ENCODE data around the gene SPC25. TPM values are rescaled to one million over a fixed set of nuclear protein-coding genes. Genes with fewer than 3 reads are reported as not detected.
A peak's percentile ranks its signal among the peaks of the same experiment; 100 is the strongest.

The SPC25 gene
- total RNA-seq, 1 donor from 2014 or later = 0.38 TPM

GRCh38 chr2:168916331-168916675, 26.1 kb upstream of the SPC25 start:
- DNase-seq (no peak), ATAC-seq (no peak)
- Histone ChIP-seq H3K4me3 (no peak overlapping the region), H3K4me1 (peaks cover 3% of the 10 kb centered on the region), H3K9me3 (no peaks in the 10 kb centered on the region), H3K27me3 (peaks cover 4% of the 10 kb centered on the region), H3K36me3 (no peaks in the 10 kb centered on the region), H3K27ac (no peak overlapping the region)
- no peak for TF ChIP-seq CTCF (IDR thresholded peaks at IDR 0.05)
- intact Hi-C loops (cut with DNase I) = no loop called here

GRCh38 chr2:168915441-168916330, 25.5 kb upstream of the SPC25 start:
- Histone ChIP-seq H3K9me3 (no peaks in the 10 kb centered on the region), H3K4me1 (peaks cover 3% of the 10 kb centered on the region), H3K27ac (no peak overlapping the region), H3K4me3 (no peak overlapping the region), H3K36me3 (no peaks in the 10 kb centered on the region), H3K27me3 (peaks cover 4% of the 10 kb centered on the region)
- no peak for ATAC-seq
- intact Hi-C loops (cut with DNase I) = no loop called here
- DNase-seq = no peak
- TF ChIP-seq CTCF (IDR thresholded peaks at IDR 0.05) = no peak

DNA sequence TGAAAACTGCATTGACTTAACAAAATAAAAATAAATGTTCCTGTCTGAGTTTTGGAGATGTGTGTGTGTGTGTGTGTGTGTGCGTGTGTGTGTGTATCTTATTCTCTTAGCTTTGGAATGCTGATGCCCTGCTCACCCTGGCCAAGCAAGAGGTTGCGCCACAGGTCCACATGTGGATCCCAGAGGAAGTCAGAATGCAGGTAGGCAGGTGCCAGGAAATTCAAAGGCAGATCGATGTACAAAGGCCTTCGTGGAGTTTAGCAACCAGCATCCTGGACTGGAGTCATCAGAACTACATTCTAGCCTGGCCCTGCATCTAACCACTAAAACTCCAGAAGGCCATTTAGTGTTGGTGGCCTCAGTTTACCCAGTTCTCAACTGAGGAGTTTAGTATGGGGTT, 23.3 kb upstream of the SPC25 start:
- intact Hi-C loops (cut with DNase I) = no loop called here

GRCh38 chr2:168912901-168913369, 22.7 kb upstream of the SPC25 start:
- H3K27ac ChIP-seq = no peak overlapping the region

More for the DNA sequence above, 23.3 kb upstream of the SPC25 start:
- ATAC-seq (no peak), DNase-seq (no peak)
- no peaks in the 10 kb centered on the region for H3K9me3 ChIP-seq
- no peaks in the 10 kb centered on the region for H3K36me3 ChIP-seq
- no peak overlapping the region for H3K27ac ChIP-seq
- TF ChIP-seq CTCF (IDR thresholded peaks at IDR 0.05) = no peak
- peaks cover 4% of the 10 kb centered on the region for H3K27me3 ChIP-seq
- H3K4me1 ChIP-seq = peaks cover 3% of the 10 kb centered on the region
- H3K4me3 ChIP-seq = no peak overlapping the region

DNA sequence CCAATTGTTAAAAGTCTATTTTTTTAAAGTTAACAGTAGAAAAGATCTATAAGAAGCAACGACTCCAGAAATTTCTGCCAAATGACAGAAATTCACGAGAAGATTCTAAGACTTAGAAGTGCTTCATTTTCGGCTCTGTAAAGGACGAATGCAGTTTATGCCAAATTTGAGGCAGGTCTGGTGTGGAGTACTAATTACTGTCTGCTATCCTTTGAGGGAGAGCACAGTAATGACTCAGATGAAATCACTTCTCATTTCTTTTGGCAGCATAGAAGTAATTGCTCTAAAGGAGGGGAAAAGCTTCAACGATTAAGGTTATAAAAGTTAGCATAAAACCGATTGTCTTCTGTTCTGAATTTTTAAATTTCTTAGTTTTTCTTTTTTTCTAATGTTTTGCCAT, 22.2 kb upstream of the SPC25 start:
- no peak for TF ChIP-seq CTCF (IDR thresholded peaks at IDR 0.05)
- Histone ChIP-seq H3K36me3 (no peaks in the 10 kb centered on the region), H3K9me3 (no peaks in the 10 kb centered on the region), H3K4me1 (peaks cover 3% of the 10 kb centered on the region), H3K4me3 (no peak overlapping the region), H3K27me3 (peaks cover 4% of the 10 kb centered on the region), H3K27ac (no peak overlapping the region)
- ATAC-seq (no peak), DNase-seq (no peak)
- intact Hi-C loops (cut with DNase I) = no loop called here

More at GRCh38 chr2:168912901-168913369, 22.7 kb upstream of the SPC25 start:
- intact Hi-C loops (cut with DNase I) = no loop called here
- H3K27me3 ChIP-seq = peaks cover 4% of the 10 kb centered on the region
- DNase-seq (no peak), ATAC-seq (peak; percentile 37)
- H3K36me3 ChIP-seq = no peaks in the 10 kb centered on the region
- H3K4me1 ChIP-seq = peaks cover 3% of the 10 kb centered on the region
- no peak overlapping the region for H3K4me3 ChIP-seq
- TF ChIP-seq CTCF (IDR thresholded peaks at IDR 0.05) = no peak
- no peaks in the 10 kb centered on the region for H3K9me3 ChIP-seq

Measured in upper lobe of right lung (tissue), 1 donor.